ENCODE results near the gene SFTPA1.

DNA sequence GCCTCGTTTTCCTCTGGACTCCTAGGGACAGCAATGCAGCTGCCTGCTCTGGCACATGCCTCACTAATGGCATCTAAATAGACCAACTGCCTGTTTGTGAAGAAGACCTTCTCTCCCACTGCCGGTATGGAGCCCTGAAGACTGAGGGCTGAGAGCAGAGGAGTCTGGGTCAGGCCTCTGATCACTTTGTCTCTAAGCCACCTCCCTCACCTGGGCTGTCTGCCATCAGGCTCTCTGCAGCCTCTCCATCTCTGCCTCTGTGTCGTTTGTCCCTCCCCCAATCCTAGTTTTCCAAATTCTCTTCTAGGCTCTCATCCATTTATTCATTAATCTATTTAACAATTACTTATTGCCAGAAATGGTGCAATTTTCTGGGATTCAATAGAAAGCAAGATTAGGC lies 15.2 kb upstream of the SFTPA1 start:
- no peak for TF ChIP-seq CREB3 (tag; conservative IDR thresholded peaks at IDR 0.05; ENCODE audit: low read depth)
- TF ChIP-seq, protein P1, sequence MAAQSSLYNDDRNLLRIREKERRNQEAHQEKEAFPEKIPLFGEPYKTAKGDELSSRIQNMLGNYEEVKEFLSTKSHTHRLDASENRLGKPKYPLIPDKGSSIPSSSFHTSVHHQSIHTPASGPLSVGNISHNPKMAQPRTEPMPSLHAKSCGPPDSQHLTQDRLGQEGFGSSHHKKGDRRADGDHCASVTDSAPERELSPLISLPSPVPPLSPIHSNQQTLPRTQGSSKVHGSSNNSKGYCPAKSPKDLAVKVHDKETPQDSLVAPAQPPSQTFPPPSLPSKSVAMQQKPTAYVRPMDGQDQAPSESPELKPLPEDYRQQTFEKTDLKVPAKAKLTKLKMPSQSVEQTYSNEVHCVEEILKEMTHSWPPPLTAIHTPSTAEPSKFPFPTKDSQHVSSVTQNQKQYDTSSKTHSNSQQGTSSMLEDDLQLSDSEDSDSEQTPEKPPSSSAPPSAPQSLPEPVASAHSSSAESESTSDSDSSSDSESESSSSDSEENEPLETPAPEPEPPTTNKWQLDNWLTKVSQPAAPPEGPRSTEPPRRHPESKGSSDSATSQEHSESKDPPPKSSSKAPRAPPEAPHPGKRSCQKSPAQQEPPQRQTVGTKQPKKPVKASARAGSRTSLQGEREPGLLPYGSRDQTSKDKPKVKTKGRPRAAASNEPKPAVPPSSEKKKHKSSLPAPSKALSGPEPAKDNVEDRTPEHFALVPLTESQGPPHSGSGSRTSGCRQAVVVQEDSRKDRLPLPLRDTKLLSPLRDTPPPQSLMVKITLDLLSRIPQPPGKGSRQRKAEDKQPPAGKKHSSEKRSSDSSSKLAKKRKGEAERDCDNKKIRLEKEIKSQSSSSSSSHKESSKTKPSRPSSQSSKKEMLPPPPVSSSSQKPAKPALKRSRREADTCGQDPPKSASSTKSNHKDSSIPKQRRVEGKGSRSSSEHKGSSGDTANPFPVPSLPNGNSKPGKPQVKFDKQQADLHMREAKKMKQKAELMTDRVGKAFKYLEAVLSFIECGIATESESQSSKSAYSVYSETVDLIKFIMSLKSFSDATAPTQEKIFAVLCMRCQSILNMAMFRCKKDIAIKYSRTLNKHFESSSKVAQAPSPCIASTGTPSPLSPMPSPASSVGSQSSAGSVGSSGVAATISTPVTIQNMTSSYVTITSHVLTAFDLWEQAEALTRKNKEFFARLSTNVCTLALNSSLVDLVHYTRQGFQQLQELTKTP (IDR thresholded peaks at IDR 0.05; ENCODE audit: low read depth in 1 of 2, partially characterized antibody in 2 of 2) = no peak
- TF ChIP-seq RNF219 (CRISPR knock-in tag; IDR thresholded peaks at IDR 0.05) = no peak
- TF ChIP-seq, protein P2, sequence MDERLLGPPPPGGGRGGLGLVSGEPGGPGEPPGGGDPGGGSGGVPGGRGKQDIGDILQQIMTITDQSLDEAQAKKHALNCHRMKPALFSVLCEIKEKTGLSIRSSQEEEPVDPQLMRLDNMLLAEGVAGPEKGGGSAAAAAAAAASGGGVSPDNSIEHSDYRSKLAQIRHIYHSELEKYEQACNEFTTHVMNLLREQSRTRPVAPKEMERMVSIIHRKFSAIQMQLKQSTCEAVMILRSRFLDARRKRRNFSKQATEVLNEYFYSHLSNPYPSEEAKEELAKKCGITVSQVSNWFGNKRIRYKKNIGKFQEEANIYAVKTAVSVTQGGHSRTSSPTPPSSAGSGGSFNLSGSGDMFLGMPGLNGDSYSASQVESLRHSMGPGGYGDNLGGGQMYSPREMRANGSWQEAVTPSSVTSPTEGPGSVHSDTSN (CRISPR knock-in tag; IDR thresholded peaks at IDR 0.05; ENCODE audit: low read depth) = no peak
- TF ChIP-seq, protein P2 (tag; conservative IDR thresholded peaks at IDR 0.05; ENCODE audit: low read depth) = no peak
- TF ChIP-seq ZBTB7A (IDR thresholded peaks at IDR 0.05; ENCODE audit: borderline replicate concordance, control insufficient read depth, low read depth, low read length) = no peak
- TF ChIP-seq, protein P3, sequence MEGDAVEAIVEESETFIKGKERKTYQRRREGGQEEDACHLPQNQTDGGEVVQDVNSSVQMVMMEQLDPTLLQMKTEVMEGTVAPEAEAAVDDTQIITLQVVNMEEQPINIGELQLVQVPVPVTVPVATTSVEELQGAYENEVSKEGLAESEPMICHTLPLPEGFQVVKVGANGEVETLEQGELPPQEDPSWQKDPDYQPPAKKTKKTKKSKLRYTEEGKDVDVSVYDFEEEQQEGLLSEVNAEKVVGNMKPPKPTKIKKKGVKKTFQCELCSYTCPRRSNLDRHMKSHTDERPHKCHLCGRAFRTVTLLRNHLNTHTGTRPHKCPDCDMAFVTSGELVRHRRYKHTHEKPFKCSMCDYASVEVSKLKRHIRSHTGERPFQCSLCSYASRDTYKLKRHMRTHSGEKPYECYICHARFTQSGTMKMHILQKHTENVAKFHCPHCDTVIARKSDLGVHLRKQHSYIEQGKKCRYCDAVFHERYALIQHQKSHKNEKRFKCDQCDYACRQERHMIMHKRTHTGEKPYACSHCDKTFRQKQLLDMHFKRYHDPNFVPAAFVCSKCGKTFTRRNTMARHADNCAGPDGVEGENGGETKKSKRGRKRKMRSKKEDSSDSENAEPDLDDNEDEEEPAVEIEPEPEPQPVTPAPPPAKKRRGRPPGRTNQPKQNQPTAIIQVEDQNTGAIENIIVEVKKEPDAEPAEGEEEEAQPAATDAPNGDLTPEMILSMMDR (IDR thresholded peaks at IDR 0.05 in 2 of 3, conservative IDR thresholded peaks at IDR 0.05 in 1 of 3; ENCODE audit: insufficient read depth in 2 of 3, low read depth in 1 of 3, low read length in 3 of 3) = no peak
- TF ChIP-seq HDGF (IDR thresholded peaks at IDR 0.05) = no peak
- no peak for TF ChIP-seq HDAC6 (IDR thresholded peaks at IDR 0.05; ENCODE audit: low read depth, low read length)
- TF ChIP-seq RNF2 (IDR thresholded peaks at IDR 0.05) = no peak

Measured in K562 (cell line).